ENCODE results near the gene S100PBP. TPM values are rescaled to one million over a fixed set of nuclear protein-coding genes. Genes with fewer than 3 reads are reported as not detected.
A peak's percentile ranks its signal among the peaks of the same experiment; 100 is the strongest.
"Not testable (repeated sequence)": the region's sequence is repeated elsewhere in the genome, so short reads cannot be mapped to it uniquely, and the experiment has no call there.

Gene S100PBP
- total RNA-seq, 2 experiments from 2014 or later, result 26.1 to 31.2 TPM

GRCh38 chr1:32795763-32796162 is 21.7 kb upstream of the S100PBP start:
- peaks cover 65% of the 10 kb centered on the region for H3K36me3 Mint-ChIP-seq (ENCODE audit: low read depth)
- peaks cover 47% of the 10 kb centered on the region for H3K4me1 Mint-ChIP-seq (ENCODE audit: low read depth)
- DNase-seq; H3K27ac Mint-ChIP-seq; H3K27me3 Mint-ChIP-seq (ENCODE audit: low read depth); H3K9me3 Mint-ChIP-seq; H3K4me3 Mint-ChIP-seq; intact Hi-C loops (cut with micrococcal nuclease): not testable (repeated sequence)
- CTCF ChIA-PET, result interaction anchor here (0.6 kb wide), 1 partner anchor 165 kb away, joined by 3 read pairs; no protein-coding TSS in a partner anchor

GRCh38 chr1:32797456-32797855 is 20.0 kb upstream of the S100PBP start:
- Mint-ChIP-seq H3K27ac (peak overlapping the region; percentile 12), H3K4me3 (no peak overlapping the region), H3K27me3 (ENCODE audit: low read depth) (no peaks in the 10 kb centered on the region), H3K36me3 (ENCODE audit: low read depth) (peaks cover 61% of the 10 kb centered on the region), H3K4me1 (ENCODE audit: low read depth) (peaks cover 60% of the 10 kb centered on the region), H3K9me3 (no peaks in the 10 kb centered on the region)
- CTCF ChIA-PET, result no interaction called here
- intact Hi-C loops (cut with micrococcal nuclease), result no loop called here
- DNase-seq, result no peak

GRCh38 chr1:32798191-32798590 is 19.3 kb upstream of the S100PBP start:
- no peak overlapping the region for H3K4me3 Mint-ChIP-seq
- peak overlapping the region; percentile 90 for H3K27ac Mint-ChIP-seq
- intact Hi-C loops (cut with micrococcal nuclease), result no loop called here
- H3K4me1 Mint-ChIP-seq (ENCODE audit: low read depth), result peaks cover 62% of the 10 kb centered on the region
- no peaks in the 10 kb centered on the region for H3K27me3 Mint-ChIP-seq (ENCODE audit: low read depth)
- H3K36me3 Mint-ChIP-seq (ENCODE audit: low read depth), result peaks cover 62% of the 10 kb centered on the region
- no peaks in the 10 kb centered on the region for H3K9me3 Mint-ChIP-seq
- CTCF ChIA-PET, result no interaction called here
- no peak for DNase-seq

GRCh38 chr1:32798679-32799416 is 18.6 kb upstream of the S100PBP start:
- CTCF ChIA-PET, result no interaction called here
- intact Hi-C loops (cut with micrococcal nuclease), result loop anchor here (1.0 kb wide), 4 partner anchors 18 to 328 kb away; partner anchors contain the start of genes RBBP4, S100PBP and YARS1
- H3K4me1 Mint-ChIP-seq (ENCODE audit: low read depth), result peaks cover 60% of the 10 kb centered on the region
- H3K27me3 Mint-ChIP-seq (ENCODE audit: low read depth), result no peaks in the 10 kb centered on the region
- peak overlapping the region; percentile 4 for H3K4me3 Mint-ChIP-seq
- peak overlapping the region; percentile 90 for H3K27ac Mint-ChIP-seq
- peak; percentile 35 for DNase-seq
- no peaks in the 10 kb centered on the region for H3K9me3 Mint-ChIP-seq
- peaks cover 59% of the 10 kb centered on the region for H3K36me3 Mint-ChIP-seq (ENCODE audit: low read depth)

- CTCF ChIA-PET, result no interaction called here
- Mint-ChIP-seq H3K27me3 (ENCODE audit: low read depth) (no peaks in the 10 kb centered on the region), H3K4me1 (ENCODE audit: low read depth) (peaks cover 63% of the 10 kb centered on the region), H3K27ac (peak overlapping the region; percentile 88), H3K36me3 (ENCODE audit: low read depth) (peaks cover 67% of the 10 kb centered on the region), H3K9me3 (peaks cover 2% of the 10 kb centered on the region), H3K4me3 (peak overlapping the region; percentile 34)
- intact Hi-C loops (cut with micrococcal nuclease), result loop anchor here (1.0 kb wide), 1 partner anchor 178 kb away; no protein-coding TSS in a partner anchor
- DNase-seq, result peak; percentile 68
Measured at GRCh38 chr1:32801096-32801715, 16.2 kb upstream of the S100PBP start.

- H3K27me3 Mint-ChIP-seq (ENCODE audit: low read depth); CTCF ChIA-PET; H3K4me3 Mint-ChIP-seq; H3K27ac Mint-ChIP-seq; DNase-seq; H3K9me3 Mint-ChIP-seq; intact Hi-C loops (cut with micrococcal nuclease): not testable (repeated sequence)
- Mint-ChIP-seq H3K36me3 (ENCODE audit: low read depth) (peaks cover 71% of the 10 kb centered on the region), H3K4me1 (ENCODE audit: low read depth) (peaks cover 54% of the 10 kb centered on the region)
Measured at GRCh38 chr1:32804460-32804859, 13.0 kb upstream of the S100PBP start.

GRCh38 chr1:32806290-32806689 is 11.2 kb upstream of the S100PBP start:
- intact Hi-C loops (cut with micrococcal nuclease), result no loop called here
- peaks cover 46% of the 10 kb centered on the region for H3K4me1 Mint-ChIP-seq (ENCODE audit: low read depth)
- H3K36me3 Mint-ChIP-seq (ENCODE audit: low read depth), result peaks cover 78% of the 10 kb centered on the region
- peaks cover 2% of the 10 kb centered on the region for H3K9me3 Mint-ChIP-seq
- DNase-seq, result no peak
- no peaks in the 10 kb centered on the region for H3K27me3 Mint-ChIP-seq (ENCODE audit: low read depth)
- CTCF ChIA-PET, result interaction anchor here (0.6 kb wide), 2 partner anchors 89 to 405 kb away, joined by 3 to 4 read pairs; no protein-coding TSS in a partner anchor
- H3K27ac Mint-ChIP-seq, result no peak overlapping the region
- H3K4me3 Mint-ChIP-seq, result no peak overlapping the region

GRCh38 chr1:32806910-32807523 is 10.4 kb upstream of the S100PBP start:
- Mint-ChIP-seq H3K27me3 (ENCODE audit: low read depth) (no peaks in the 10 kb centered on the region), H3K9me3 (peaks cover 2% of the 10 kb centered on the region), H3K4me3 (no peak overlapping the region), H3K36me3 (ENCODE audit: low read depth) (peaks cover 81% of the 10 kb centered on the region), H3K4me1 (ENCODE audit: low read depth) (peaks cover 47% of the 10 kb centered on the region), H3K27ac (no peak overlapping the region)
- intact Hi-C loops (cut with micrococcal nuclease), result no loop called here
- CTCF ChIA-PET, result no interaction called here
- DNase-seq, result no peak

- Mint-ChIP-seq H3K27ac (no peak overlapping the region), H3K36me3 (ENCODE audit: low read depth) (peaks cover 79% of the 10 kb centered on the region), H3K27me3 (ENCODE audit: low read depth) (no peaks in the 10 kb centered on the region), H3K4me1 (ENCODE audit: low read depth) (peaks cover 50% of the 10 kb centered on the region), H3K4me3 (no peak overlapping the region), H3K9me3 (peaks cover 2% of the 10 kb centered on the region)
- CTCF ChIA-PET, result no interaction called here
- intact Hi-C loops (cut with micrococcal nuclease), result no loop called here
- no peak for DNase-seq
Measured at GRCh38 chr1:32808580-32808979, 8.9 kb upstream of the S100PBP start.

- no peak for DNase-seq
- CTCF ChIA-PET, result no interaction called here
- peaks cover 2% of the 10 kb centered on the region for H3K9me3 Mint-ChIP-seq
- H3K4me1 Mint-ChIP-seq (ENCODE audit: low read depth), result peaks cover 67% of the 10 kb centered on the region
- no peak overlapping the region for H3K4me3 Mint-ChIP-seq
- H3K36me3 Mint-ChIP-seq (ENCODE audit: low read depth), result peaks cover 84% of the 10 kb centered on the region
- H3K27ac Mint-ChIP-seq, result no peak overlapping the region
- H3K27me3 Mint-ChIP-seq (ENCODE audit: low read depth), result no peaks in the 10 kb centered on the region
- intact Hi-C loops (cut with micrococcal nuclease), result loop anchor here (10.0 kb wide), 1 partner anchor 876 kb away; the partner anchor contains the start of gene PTP4A2
Measured at GRCh38 chr1:32810358-32810757, 7.1 kb upstream of the S100PBP start.

- CTCF ChIA-PET, result interaction anchor here (0.7 kb wide), 1 partner anchor 92 kb away, joined by 3 read pairs; no protein-coding TSS in a partner anchor
- DNase-seq, result no peak
- H3K36me3 Mint-ChIP-seq (ENCODE audit: low read depth), result peaks cover 82% of the 10 kb centered on the region
- H3K27ac Mint-ChIP-seq, result no peak overlapping the region
- intact Hi-C loops (cut with micrococcal nuclease), result loop anchor here (10.0 kb wide), 1 partner anchor 876 kb away; the partner anchor contains the start of gene PTP4A2
- no peaks in the 10 kb centered on the region for H3K9me3 Mint-ChIP-seq
- peaks cover 66% of the 10 kb centered on the region for H3K4me1 Mint-ChIP-seq (ENCODE audit: low read depth)
- no peaks in the 10 kb centered on the region for H3K27me3 Mint-ChIP-seq (ENCODE audit: low read depth)
- H3K4me3 Mint-ChIP-seq, result no peak overlapping the region
Measured at GRCh38 chr1:32811265-32811664, 6.2 kb upstream of the S100PBP start.

GRCh38 chr1:32811917-32812316 is 5.5 kb upstream of the S100PBP start:
- no peaks in the 10 kb centered on the region for H3K9me3 Mint-ChIP-seq
- intact Hi-C loops (cut with micrococcal nuclease), result loop anchor here (10.0 kb wide), 1 partner anchor 877 kb away; the partner anchor contains the start of gene PTP4A2
- H3K4me1 Mint-ChIP-seq (ENCODE audit: low read depth), result peaks cover 67% of the 10 kb centered on the region
- no peak overlapping the region for H3K4me3 Mint-ChIP-seq
- CTCF ChIA-PET, result interaction anchor here (0.7 kb wide), 1 partner anchor 93 kb away, joined by 3 read pairs; no protein-coding TSS in a partner anchor
- peaks cover 82% of the 10 kb centered on the region for H3K36me3 Mint-ChIP-seq (ENCODE audit: low read depth)
- no peak for DNase-seq
- H3K27me3 Mint-ChIP-seq (ENCODE audit: low read depth), result no peaks in the 10 kb centered on the region
- H3K27ac Mint-ChIP-seq, result no peak overlapping the region

All from activated naive CD4-positive, alpha-beta T cell treated with anti-CD3 and anti-CD28 coated beads for 36 hours (primary cell).